ENCODE data around the gene PLCB2.

DNA sequence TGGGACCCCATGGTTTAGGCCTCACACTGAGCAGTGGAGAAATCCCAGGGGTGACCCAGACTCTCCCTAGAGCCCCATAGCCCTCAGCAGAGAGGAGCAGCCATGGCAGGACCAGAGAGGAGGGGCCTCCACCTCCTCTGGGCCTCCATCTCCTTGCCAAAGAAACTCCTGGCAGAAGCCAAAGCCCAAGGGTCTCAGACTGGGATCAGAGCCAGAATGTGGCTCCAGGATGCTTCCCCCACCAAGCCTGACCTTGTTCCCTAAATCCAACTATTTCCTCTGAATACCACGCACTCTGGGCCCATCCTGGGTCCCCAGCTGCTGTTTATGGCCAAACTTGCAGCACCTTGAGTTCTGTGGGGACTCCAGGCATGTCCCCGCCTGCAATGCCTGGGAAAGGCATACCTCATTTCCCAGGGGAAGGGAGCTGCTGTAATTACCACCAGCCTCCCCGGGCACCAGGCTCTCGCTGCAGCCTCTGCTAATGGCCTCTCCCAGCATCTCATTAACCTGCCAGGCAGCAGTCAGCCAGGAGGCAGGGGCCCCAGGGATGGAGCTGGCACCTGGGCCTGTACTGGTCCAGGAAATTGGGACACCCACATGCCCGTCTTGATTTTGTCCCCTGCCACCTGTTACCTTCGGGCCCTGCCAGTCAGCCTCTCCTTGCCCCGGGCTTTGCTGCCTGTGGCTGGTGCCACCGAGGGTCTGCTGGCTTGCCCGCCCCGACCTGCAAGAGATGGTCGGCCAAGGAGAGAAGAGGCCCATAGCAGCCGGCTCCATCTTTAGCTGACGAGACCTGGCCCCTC is 28.4 kb upstream of the PLCB2 start:
- no peak for TF ChIP-seq CTCF (IDR thresholded peaks at IDR 0.05)
- TF ChIP-seq POLR2A (IDR thresholded peaks at IDR 0.05), result no peak

All from thyroid gland (tissue), 4 donors.